ENCODE results near the gene MACC1.
"Not testable (repeated sequence)": the region's sequence is repeated elsewhere in the genome, so short reads cannot be mapped to it uniquely, and the experiment has no call there.

The MACC1 gene

DNA sequence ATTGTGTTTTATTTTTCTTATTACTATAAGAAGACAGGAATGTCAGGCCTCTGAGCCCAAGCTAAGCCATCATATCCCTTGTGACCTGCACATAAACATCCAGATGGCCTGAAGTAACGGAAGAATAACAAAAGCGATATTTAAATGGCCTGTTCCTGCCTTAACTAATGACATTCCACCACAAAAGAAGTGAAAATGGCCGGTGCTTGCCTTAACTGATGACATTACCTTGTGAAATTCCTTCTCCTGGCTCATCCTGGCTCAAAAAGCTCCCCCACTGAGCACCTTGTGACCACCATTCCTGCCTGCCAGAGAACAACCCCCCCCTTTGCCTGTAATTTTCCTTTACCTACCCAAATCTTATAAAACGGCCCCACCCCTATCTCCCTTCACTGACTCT lies 91.1 kb downstream of the MACC1 start:
- not testable (repeated sequence) for DNase-seq (ENCODE audit: low spot score)

DNA sequence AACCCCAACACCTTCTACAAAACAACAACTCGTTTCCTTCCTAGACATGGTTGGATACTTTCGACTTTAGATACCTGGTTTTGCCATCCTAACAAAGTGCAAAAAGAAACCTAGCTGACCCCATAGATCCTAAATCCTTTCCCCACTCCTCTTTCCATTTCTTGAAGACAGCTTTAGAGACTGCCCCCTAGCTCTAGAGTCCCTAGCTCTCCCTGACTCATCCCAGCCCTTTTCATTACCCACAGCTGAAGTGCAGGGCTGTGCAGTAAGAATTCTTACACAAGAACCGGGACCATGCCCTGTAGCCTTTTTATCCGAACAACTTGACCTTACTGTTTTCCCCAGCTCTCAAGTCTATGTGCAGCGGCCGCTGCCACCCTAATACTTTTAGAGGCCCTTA lies 93.1 kb downstream of the MACC1 start:
- DNase-seq (ENCODE audit: low spot score) = not testable (repeated sequence)

DNA sequence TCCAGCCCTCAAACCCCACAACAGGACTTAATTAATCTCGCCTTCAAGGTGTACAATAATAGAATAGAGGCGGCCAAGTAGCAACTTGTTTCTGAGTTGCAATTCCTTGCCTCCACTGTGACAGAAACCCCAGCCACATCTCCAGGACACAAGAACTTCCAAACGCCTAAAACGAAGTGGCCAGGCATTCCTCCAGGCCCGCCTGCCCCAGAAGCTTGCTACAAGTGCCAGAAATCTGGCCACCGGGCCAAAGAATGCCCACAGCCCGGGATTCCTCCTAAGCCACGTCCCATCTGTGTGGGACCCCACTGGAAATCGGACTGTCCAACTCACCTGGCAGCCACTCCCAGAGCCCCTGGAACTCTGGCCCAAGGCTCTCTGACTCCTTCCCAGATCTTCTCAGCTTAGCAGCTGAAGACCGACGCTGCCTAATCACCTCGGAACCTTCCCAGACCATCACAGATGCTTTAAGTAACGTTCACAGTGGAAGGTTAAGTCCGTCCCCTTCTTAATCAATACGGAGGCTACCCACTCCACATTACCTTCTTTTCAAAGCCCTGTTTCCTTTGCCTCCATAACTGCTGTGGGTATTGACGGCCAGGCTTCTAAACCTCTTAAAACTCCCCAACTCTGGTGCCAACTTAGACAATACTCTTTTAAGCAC lies 94.4 kb downstream of the MACC1 start:
- DNase-seq (ENCODE audit: low spot score) = not testable (repeated sequence)

DNA sequence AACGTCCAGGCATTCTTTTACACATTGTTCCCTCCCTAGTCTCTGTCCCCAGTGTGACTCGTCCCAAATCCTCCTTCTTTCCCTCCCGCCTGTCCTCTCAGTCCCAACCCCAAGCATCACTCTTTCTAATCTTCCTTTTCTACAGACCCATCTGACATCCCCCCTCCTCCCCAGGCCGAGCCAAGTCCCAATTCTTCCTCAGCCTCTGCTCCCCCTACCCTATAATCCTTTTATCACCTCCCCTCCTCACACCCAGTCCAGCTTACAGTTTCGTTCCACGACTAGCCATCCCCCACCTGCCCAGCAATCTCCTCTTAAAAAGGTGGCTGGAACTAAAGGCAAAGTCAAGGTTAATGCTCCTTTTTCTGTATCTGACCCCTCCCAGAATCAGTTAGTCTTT lies 95.1 kb downstream of the MACC1 start:
- no peak for DNase-seq (ENCODE audit: low spot score)

DNA sequence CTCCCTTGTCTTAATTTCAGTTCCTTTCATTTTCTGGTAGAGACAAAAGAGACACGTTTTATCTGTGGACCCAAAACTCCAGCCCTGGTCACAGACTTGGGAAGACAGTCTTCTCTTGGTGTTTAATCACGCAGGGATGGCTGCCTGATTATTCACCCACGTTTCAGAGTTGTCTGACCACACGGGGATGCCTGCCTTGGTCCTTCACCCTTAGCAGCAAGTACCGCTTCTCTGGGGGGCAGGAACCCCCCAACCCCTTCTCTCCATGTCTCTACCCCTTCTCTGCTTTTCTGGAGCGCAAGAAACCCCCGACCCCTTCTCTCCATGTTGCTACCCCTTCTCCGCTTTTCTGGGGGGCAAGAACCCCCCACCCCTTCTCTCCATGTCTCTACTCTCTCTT lies 95.8 kb downstream of the MACC1 start:
- no peak for DNase-seq (ENCODE audit: low spot score)

DNA sequence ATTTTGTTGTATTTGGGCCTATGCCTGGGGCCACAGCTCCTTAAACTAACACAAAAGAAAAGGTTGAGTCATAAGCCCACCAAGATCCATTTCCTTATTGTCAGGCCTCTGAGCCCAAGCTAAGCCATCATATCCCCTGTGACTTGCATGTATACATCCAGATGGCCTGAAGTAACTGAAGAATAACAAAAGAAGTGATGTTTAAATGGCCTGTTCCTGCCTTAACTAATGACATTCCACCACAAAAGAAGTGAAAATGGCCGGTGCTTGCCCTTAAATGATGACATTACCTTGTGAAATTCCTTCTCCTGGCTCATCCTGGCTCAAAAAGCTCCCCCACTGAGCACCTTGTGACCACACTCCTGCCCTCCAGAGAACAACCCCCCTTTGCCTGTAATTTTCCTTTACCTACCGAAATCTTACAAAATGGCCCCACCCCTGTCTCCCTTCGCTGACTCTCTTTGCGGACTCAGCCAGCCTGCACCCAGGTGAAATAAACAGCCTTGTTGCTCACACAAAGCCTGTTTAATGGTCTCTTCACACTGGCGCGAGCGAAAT lies 96.5 kb downstream of the MACC1 start:
- DNase-seq (ENCODE audit: low spot score) = not testable (repeated sequence)

DNA sequence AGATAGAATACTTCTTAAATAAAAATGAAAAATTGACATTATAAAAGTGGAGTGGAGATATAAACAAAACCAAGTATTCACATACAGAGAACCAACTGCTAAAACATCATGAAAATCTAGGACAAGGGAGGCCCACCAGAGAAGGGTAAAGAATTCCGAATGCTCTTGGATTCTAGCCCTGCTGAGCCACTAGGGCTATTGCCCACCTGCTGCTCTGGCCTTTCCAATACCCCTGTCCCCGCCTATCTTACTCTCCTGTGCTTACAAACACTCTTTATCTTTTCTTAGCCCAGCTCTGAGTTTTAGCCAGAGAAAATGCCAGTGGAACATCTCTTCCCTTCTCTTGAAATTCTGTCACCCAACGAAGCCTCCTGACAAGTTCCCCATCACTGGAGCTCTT lies 100.3 kb downstream of the MACC1 start:
- DNase-seq (ENCODE audit: low spot score) = no peak

DNA sequence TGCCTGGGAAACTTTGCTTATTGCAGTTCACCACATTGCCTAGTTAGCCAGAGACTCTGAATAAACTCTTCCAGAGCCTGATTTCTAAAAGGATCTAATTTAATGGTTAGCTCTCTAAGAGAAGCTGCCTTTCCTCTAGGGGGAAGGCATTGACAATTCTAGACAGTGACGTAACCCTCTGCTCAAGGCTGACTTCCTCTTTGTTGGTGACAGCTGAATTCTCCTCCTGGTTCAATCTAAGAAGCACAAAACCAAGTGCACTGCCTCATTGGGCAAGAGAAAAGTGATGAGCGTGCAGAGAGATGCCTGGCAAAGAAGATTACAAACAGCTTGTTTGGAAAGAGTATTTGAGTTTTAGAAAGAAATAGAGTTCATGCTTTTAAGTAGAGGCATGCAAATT lies 102.7 kb downstream of the MACC1 start:
- DNase-seq (ENCODE audit: low spot score) = no peak

DNA sequence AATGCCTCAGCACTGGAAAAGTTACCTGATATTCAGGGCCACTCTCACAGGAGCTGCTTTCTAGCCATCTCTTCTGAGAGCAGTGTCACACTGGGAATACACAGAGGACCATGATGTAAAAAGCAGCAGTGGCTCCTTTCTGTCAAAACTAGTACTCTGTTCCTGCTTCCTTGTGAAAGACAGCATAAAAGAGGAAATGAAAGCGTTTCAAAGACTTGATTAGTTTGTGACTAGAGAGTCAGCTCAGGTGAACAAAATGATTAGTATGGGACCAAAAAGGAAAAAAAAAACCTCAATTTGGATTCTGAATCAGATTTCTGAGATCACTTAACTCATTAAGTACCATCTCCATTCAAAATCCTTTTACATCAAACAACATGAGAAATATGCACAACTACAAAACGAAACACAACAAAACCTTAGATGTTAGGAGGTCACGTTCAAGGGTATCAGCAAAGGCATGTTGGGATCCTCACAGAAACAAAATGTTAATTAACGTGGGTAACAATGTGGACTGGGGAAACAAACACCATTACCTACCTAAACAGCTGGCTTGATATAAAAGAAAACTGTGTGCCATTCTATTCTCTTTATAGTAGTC lies 103.7 kb downstream of the MACC1 start:
- no peak for DNase-seq (ENCODE audit: low spot score)

DNA sequence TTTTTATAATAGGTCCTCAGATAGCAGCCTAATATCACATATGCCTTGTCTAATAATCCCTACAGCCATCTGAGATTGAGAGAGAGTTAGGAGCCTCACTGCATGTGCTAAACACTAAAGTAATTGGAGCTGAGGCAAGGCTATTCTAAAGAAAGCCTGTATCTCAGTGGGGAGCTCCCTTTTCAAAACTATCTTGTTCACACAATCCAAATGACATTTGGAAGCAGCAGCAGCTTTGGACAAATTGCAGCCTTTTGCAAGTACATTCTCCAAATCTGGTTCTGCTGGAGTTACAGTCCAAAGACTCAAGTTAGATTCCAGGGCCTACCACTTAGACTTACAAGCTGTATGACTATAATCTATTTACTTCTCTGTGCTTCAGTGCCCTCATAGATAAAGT lies 104.5 kb downstream of the MACC1 start:
- DNase-seq (ENCODE audit: low spot score) = no peak

DNA sequence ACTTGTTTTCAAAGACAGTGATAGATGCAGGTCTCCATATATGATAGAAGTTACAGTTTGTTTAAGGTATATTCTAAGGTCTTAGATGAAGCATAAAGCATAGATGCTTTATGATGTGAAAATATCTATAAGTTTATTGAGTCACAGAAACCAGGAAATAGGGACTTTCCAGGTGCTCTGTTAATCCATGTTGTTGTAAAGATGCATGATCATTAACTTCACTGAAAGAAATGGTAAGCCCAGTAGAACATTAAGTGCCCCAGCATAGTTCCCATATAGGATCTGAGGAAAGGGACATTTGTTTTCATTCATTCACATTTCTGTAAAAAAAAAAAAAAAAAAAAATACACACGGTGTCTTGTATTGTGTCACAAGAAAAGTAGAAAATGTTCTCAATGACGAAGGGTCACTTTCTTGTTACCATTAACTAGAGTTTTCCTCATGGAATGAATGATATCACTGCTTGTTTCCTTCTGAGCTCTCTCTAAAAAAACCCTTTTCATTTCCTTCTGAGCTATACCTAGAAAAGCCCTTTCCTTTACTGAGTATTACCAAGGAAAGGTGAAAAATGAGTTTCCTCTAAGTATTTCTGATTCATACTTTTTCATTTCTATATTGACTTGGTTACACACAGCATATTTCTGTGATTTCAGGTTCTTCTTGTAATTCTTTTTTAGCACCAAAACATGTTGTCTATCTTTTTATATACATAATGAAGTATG lies 105.2 kb downstream of the MACC1 start:
- DNase-seq (ENCODE audit: low spot score) = no peak

DNA sequence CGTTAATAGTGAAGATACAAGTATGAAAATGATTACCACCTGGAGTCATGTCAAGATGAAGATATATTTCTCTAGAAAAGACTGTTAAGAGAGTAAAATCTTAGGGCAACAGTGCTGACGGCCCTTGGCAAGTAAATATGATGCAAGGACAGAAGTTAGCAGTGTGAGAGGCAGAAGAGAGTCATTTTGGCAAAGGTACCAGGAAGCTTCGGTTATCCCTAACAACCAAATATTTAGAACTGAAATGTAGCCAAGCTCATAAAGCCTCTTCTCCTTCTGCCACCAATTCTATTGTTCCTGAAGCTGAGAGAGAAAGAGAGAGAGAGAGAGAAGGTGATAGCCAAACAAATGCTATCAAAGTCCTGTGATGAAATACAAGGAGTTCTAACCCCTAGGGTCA lies 109.6 kb downstream of the MACC1 start:
- no peak for DNase-seq (ENCODE audit: low spot score)

DNA sequence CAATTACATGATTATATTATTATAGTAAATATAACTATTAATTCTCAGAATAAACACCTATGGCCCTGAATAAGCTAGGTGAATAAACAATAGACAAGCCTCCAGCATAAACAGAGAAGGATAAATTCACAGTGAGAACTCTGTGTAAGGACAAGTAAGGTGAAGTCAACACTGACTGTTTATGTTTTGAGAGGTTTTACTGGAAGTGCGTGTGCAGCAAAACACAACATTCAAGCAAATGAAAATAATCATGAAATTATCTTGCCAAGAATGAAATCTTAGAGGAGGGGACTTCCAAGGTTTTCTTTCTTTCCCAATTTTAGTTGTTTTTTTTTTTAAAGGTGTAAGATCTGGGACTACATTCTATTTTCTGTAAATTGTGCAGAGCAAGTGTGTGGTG lies 112.5 kb downstream of the MACC1 start:
- no peak for DNase-seq (ENCODE audit: low spot score)

DNA sequence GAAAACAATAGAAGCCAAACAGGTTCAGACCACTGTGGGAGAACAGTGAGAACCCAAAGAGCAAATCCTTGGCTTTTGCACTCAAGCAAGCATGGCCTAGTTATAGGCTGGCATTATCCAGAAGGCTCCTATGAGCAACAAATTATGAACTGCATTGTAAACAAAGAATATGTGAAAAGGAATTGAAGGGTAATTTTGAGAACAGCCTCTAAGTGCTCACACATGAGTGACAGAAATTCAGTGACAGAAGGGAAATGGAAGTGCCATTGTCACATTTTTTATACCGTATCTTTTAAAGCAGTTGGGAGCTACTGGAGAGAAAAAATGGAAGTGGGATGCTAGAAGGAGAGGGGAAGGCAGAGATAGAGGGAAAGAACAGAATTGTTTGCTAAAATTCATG lies 114.2 kb downstream of the MACC1 start:
- DNase-seq (ENCODE audit: low spot score) = no peak

DNA sequence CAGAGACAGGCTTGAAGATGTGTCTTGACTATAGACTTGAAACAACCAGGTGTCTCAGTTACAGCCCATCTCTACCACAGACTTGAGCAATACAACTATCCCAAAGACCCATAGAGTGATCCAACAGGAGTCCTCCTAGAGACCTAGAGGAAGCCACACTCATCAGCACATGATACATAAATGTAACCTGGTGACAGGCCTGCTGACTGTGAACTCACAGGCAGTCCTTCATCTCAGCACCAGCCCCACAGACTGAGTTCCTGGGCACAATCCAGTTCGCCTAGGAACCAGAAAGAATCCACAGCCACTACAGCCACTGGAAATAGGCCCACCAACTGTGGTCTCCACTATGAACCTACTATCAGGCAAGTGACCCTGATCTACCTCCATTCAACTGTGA lies 121.3 kb downstream of the MACC1 start:
- no peak for DNase-seq (ENCODE audit: low spot score)

DNA sequence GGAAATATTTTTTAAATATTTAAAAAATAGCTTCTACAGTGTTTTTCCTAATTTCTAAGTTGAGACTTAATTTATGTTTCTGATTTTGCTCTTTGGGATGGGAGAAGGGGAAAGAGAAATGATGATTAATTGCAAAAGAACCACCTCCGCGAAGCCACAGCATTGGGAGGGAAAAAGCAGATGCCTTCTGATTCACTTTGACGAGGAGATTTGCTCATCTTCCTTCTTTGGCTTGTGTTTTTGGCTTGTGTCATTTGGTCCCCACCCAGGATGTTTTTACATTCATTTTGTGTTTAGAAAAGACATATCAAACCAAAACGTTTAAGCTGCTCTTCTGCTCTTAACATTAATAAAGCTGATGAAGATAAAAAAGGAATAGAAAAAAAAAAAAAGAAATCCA lies 121.7 kb downstream of the MACC1 start:
- DNase-seq (ENCODE audit: low spot score) = no peak

DNA sequence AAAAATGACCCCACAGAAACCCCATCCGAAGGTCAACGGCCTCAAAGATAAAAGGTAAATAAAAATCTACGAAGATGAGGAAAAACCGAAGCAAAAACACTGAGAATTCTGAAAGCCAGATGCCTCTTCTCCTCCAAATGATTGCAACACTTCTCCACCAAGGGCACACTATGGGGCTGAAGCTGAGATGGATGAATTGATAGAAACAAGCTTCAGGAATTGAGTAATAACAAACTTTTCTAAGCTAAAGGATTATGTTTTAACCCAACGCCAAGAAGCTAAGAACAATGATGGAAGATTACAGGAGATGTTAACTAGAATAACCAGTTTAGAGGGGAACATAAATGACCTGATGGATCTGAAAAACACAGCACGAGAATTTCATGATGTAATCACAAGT lies 127.8 kb downstream of the MACC1 start:
- DNase-seq (ENCODE audit: low spot score) = no peak

DNA sequence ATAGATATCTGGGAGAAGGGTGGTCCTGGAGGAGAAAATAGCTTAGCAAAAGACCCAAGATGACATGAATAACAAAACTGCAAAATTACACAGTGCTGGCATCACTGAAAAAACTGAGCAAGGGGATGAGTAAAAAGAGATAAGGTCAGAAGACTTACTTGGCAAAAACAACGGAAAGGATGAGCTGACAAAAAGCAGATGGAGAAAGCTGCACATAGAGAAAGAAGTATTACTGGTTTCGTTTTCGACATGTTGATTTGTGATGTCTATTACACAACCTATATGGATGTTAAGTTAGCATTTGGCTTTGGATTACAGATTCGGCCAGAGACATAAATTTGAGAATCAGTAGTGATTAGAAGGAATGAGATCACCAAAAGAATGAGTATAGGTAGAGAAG lies 132.1 kb downstream of the MACC1 start:
- DNase-seq (ENCODE audit: low spot score) = no peak

Measured in cerebellar cortex (tissue), 1 donor.